IMR-90 (cell line): ENCODE data around the gene PHACTR2. TPM values are rescaled to one million over a fixed set of nuclear protein-coding genes. Genes with fewer than 3 reads are reported as not detected.

Source experiments
- ATAC-seq: fragments of 200-7000 bp; cut with Tn5 transposase; 2 replicates; pipeline ENCODE4 v1.9.1; 2020; ENCODE audit warnings: low read depth, mild to moderate bottlenecking, moderate library complexity
- BruUV-seq: library from RNA; stranded (reverse); fragments of 400-500 nt; replicated peaks from 2 replicates; lab custom pipeline; 2021; lab: Mats Ljungman, UMichigan
- CTCF ChIA-PET: fragments of 300-600 bp; formaldehyde crosslinking; extraction: SDS; loops from one replicate; lab custom pipeline; 2021; ENCODE audit warnings: antibody characterized with exemption; lab: Yijun Ruan, JAX
- POLR2A ChIA-PET: fragments of 300-600 bp; sonication (Branson Sonifier 250); formaldehyde crosslinking; loops from one replicate; lab custom pipeline; 2022; ENCODE audit warnings: antibody characterized with exemption; ENCODE audit not compliant: unreplicated experiment; lab: Charles Lee
- DNase-seq: peaks from one replicate; pipeline ENCODE4 v3.0.0; 2013
- H2AFZ ChIP-seq: replicated peaks from 2 replicates; pipeline ENCODE3; 2013; ENCODE audit warnings: low read length, mild to moderate bottlenecking; ENCODE audit not compliant: poor library complexity
- H2AK5ac ChIP-seq: 2 replicates; pipeline ENCODE4 v1.6.1; 2013; ENCODE audit warnings: low read depth, low read length, inconsistent platforms
- H2AK9ac ChIP-seq: replicated peaks from 2 replicates; pipeline ENCODE3; 2013; ENCODE audit warnings: mild to moderate bottlenecking, low read depth, low read length, moderate library complexity; ENCODE audit not compliant: poor library complexity
- H2BK120ac ChIP-seq: 2 replicates; pipeline ENCODE4 v1.6.1; 2013; ENCODE audit warnings: low read depth, low read length, inconsistent platforms
- H2BK15ac ChIP-seq: 3 replicates; pipeline ENCODE4 v1.6.1; 2013; ENCODE audit warnings: low read depth, low read length, inconsistent platforms
- H2BK20ac ChIP-seq: 2 replicates; pipeline ENCODE4 v1.6.1; 2013; ENCODE audit warnings: low read depth, mild to moderate bottlenecking, inconsistent platforms, low read length, moderate library complexity
- H2BK5ac ChIP-seq: 2 replicates; pipeline ENCODE4 v1.6.1; 2013; ENCODE audit warnings: mild to moderate bottlenecking, low read depth, low read length, inconsistent platforms; ENCODE audit not compliant: poor library complexity, severe bottlenecking
- H3K14ac ChIP-seq: replicated peaks from 2 replicates; pipeline ENCODE4 v1.6.1; 2013; ENCODE audit warnings: low read depth, low read length, inconsistent platforms
- H3K18ac ChIP-seq: 2 replicates; pipeline ENCODE4 v1.6.1; 2013; ENCODE audit warnings: low read depth, low read length, control low read depth
- H3K23ac ChIP-seq: 2 replicates; pipeline ENCODE4 v1.6.1; 2013; ENCODE audit warnings: low read depth, low read length, inconsistent platforms
- H3K27ac ChIP-seq: 2 replicates; pipeline ENCODE4 v1.5.1; 2013; ENCODE audit warnings: mild to moderate bottlenecking, control low read depth, low read length; ENCODE audit not compliant: insufficient read depth
- H3K27me3 ChIP-seq: 2 replicates; pipeline ENCODE4 v1.6.1; 2013; ENCODE audit warnings: low read length; ENCODE audit not compliant: control insufficient read depth, insufficient read depth
- H3K36me3 ChIP-seq: 2 replicates; pipeline ENCODE4 v1.6.1; 2013; ENCODE audit warnings: low read length, mixed read lengths; ENCODE audit not compliant: control insufficient read depth, insufficient read depth
- H3K4ac ChIP-seq: 2 replicates; pipeline ENCODE4 v1.6.1; 2013; ENCODE audit warnings: low read depth, low read length, inconsistent platforms
- H3K4me1 ChIP-seq: 2 replicates; pipeline ENCODE4 v1.6.1; 2013; ENCODE audit warnings: low read length, mixed read lengths; ENCODE audit not compliant: control insufficient read depth, insufficient read depth
- H3K4me2 ChIP-seq: 2 replicates; pipeline ENCODE4 v1.6.1; 2013; ENCODE audit warnings: low read depth, mild to moderate bottlenecking, control low read depth, low read length, moderate library complexity
- H3K4me3 ChIP-seq: 2 replicates; pipeline ENCODE4 v1.5.1; 2013; ENCODE audit warnings: low read depth, mild to moderate bottlenecking, control low read depth, low read length, moderate library complexity; ENCODE audit not compliant: insufficient read depth
- H3K56ac ChIP-seq: 2 replicates; pipeline ENCODE4 v1.6.1; 2013; ENCODE audit warnings: low read length, inconsistent platforms; ENCODE audit not compliant: insufficient read depth; ENCODE audit errors: extremely low read depth
- H3K79me1 ChIP-seq, 2 experiments: 2 replicates each; pipeline ENCODE4 v1.6.1; 2013; ENCODE audit warnings: low read length in 2 of 2, inconsistent platforms in 1 of 2, low read depth in 1 of 2
- H3K9ac ChIP-seq: 2 replicates; pipeline ENCODE4 v1.6.1; 2013; ENCODE audit warnings: low read depth, low read length, control low read depth
- H3K9me1 ChIP-seq: 2 replicates; pipeline ENCODE4 v1.6.1; 2013; ENCODE audit warnings: low read length, inconsistent platforms; ENCODE audit not compliant: insufficient read depth
- H3K9me3 ChIP-seq: 2 replicates; pipeline ENCODE4 v1.6.1; 2013; ENCODE audit warnings: low read length; ENCODE audit not compliant: control insufficient read depth, insufficient read depth
- H4K20me1 ChIP-seq: 2 replicates; pipeline ENCODE4 v1.6.1; 2013; ENCODE audit warnings: low read length, inconsistent platforms; ENCODE audit not compliant: insufficient read depth
- H4K5ac ChIP-seq: 2 replicates; pipeline ENCODE4 v1.6.1; 2013; ENCODE audit warnings: mild to moderate bottlenecking, low read depth, low read length, control low read depth
- H4K8ac ChIP-seq, 2 experiments: 2 replicates each; pipeline ENCODE4 v1.6.1; 2013; ENCODE audit warnings: low read depth in 2 of 2, low read length in 2 of 2, control low read depth in 1 of 2, inconsistent platforms in 1 of 2
- H4K91ac ChIP-seq: 2 replicates; pipeline ENCODE4 v1.6.1; 2013; ENCODE audit warnings: low read depth, low read length, inconsistent platforms; ENCODE audit not compliant: insufficient read depth
- CHD1 ChIP-seq: IDR thresholded peaks from 2 replicates; pipeline ENCODE4 v1.6.1; 2012; ENCODE audit warnings: low read depth, low read length, improper control_type of control experiment
- FOS ChIP-seq: fragments of 150-350 bp; IDR thresholded peaks from 2 replicates; pipeline ENCODE4 v1.6.1; 2016; ENCODE audit warnings: low read depth, low read length
- MAFK ChIP-seq: IDR thresholded peaks from 2 replicates; pipeline ENCODE4 v1.6.1; 2012; ENCODE audit warnings: low read depth, low read length, improper control_type of control experiment
- MAZ ChIP-seq: IDR thresholded peaks from 2 replicates; pipeline ENCODE4 v1.6.1; 2012; ENCODE audit warnings: low read depth, mild to moderate bottlenecking, low read length, improper control_type of control experiment, moderate library complexity, borderline replicate concordance
- POLR2A ChIP-seq: IDR thresholded peaks from 2 replicates; pipeline ENCODE4 v1.6.1; 2012; ENCODE audit warnings: mild to moderate bottlenecking, low read depth, low read length
- RCOR1 ChIP-seq: IDR thresholded peaks from 2 replicates; pipeline ENCODE4 v1.6.1; 2012; ENCODE audit warnings: mild to moderate bottlenecking, low read length, improper control_type of control experiment; ENCODE audit not compliant: insufficient replicate concordance
- USF2 ChIP-seq: fragments of 150-350 bp; IDR thresholded peaks from 2 replicates; pipeline ENCODE4 v1.6.1; 2017; ENCODE audit warnings: mild to moderate bottlenecking, antibody characterized with exemption, low read length, low read depth
- WGBS, 2 experiments: methylation state at CpG; one replicate each; pipeline versions ENCODE4 v1.1.5 to v1.1.7; 2013; ENCODE audit warnings: missing lambda C conversion rate in 2 of 2; ENCODE audit not compliant: insufficient read length in 1 of 2; ENCODE audit errors: extremely low coverage in 2 of 2; 5-methylcytosine and 5-hydroxymethylcytosine counted together
- dilution Hi-C: fragments of 300-500 bp; cut with HindIII; formaldehyde crosslinking; loops from one replicate; pipeline ENCODE4 v1.14.3; 2018; ENCODE audit warnings: low sequenced_read_pairs; ENCODE audit not compliant: unreplicated experiment
- in situ Hi-C: fragments of 300-500 bp; cut with MboI; formaldehyde crosslinking; loops from 3 replicates; pipeline ENCODE4 v1.14.3; 2019; ENCODE audit warnings: low sequenced_read_pairs, inconsistent platforms, mixed read lengths
- intact Hi-C: fragments of 100-400 bp; cut with micrococcal nuclease; formaldehyde crosslinking; loops from 2 replicates; pipeline ENCODE4 v1.10.0; 2022
- polyA plus RNA-seq, 3 experiments: library from polyadenylated mRNA; depleted of rRNA; stranded (reverse); fragments of >200 nt; gene quantifications; 2 replicates each; pipeline ENCODE4 v1.2.3, GENCODE V29; 2012; ENCODE audit warnings: low replicate concordance in 1 of 3
- total RNA-seq: library from RNA; depleted of rRNA; stranded (reverse); fragments of >200 nt; gene quantifications from 2 replicates; pipeline ENCODE4 v1.2.3, GENCODE V29; 2012

Gene PHACTR2
- total and polyA plus RNA-seq, 2 of the 4 experiments (the other 2 are of a cell fraction): 14.5 to 74.2 TPM

GRCh38 chr6:143857651-143858050 lies 179.9 kb downstream of the PHACTR2 start:
- H2BK15ac ChIP-seq: no peak overlapping the region
- intact Hi-C loops (no loop called here), dilution Hi-C loops (no loop called here), in situ Hi-C loops (no loop called here)
- no peak overlapping the region for H3K23ac ChIP-seq
- H3K27ac ChIP-seq: no peak overlapping the region
- DNase-seq (no peak), ATAC-seq (no peak)
- 0 out of 2 replicates have a peak, but pooled peaks cover 2% of the 10 kb centered on the region for H4K20me1 ChIP-seq
- no peaks in the 10 kb centered on the region for H3K4me1 ChIP-seq
- H4K91ac ChIP-seq: no peak overlapping the region
- H2AK9ac ChIP-seq: no peak overlapping the region
- 100% methylated on average over 1 of the region's 5 CpGs for WGBS, 2 experiments
- H3K36me3 ChIP-seq: peaks cover 22% of the 10 kb centered on the region
- H2AK5ac ChIP-seq: no peak overlapping the region
- peaks cover 5 to 7% of the 10 kb centered on the region in 2 experiments; a peak in 2 of 4 replicates for H3K79me1 ChIP-seq
- H2AFZ ChIP-seq: no peak overlapping the region
- BruUV-seq: no TSS peak
- no peak overlapping the region for H2BK120ac ChIP-seq
- H3K4me2 ChIP-seq: no peak overlapping the region
- no peaks in the 10 kb centered on the region for H3K9me3 ChIP-seq
- no peak overlapping the region for H3K9ac ChIP-seq
- H2BK5ac ChIP-seq: no peak overlapping the region
- no peak for TF ChIP-seq FOS
- no peak for TF ChIP-seq MAZ
- TF ChIP-seq POLR2A: no peak
- no peak for TF ChIP-seq RCOR1
- no peak for TF ChIP-seq MAFK
- TF ChIP-seq CHD1: no peak
- no peak for TF ChIP-seq USF2
- H4K8ac ChIP-seq: no peak overlapping the region
- H3K56ac ChIP-seq: no peak overlapping the region
- no peak overlapping the region for H3K4me3 ChIP-seq
- no peak overlapping the region for H2BK20ac ChIP-seq
- no peaks in the 10 kb centered on the region for H3K27me3 ChIP-seq
- no peak overlapping the region for H3K18ac ChIP-seq
- ChIA-PET CTCF (no interaction called here), POLR2A (no interaction called here)
- H3K4ac ChIP-seq: no peak overlapping the region
- no peaks in the 10 kb centered on the region for H3K9me1 ChIP-seq
- H3K14ac ChIP-seq: no peak overlapping the region
- no peak overlapping the region for H4K5ac ChIP-seq
